BLaER1 (cell line): Measurements from ENCODE around the gene NIT1.

Experiments
- H3K27ac ChIP-seq: shearing (Covaris generic); formaldehyde crosslinking; 2 replicates; pipeline ENCODE4 v1.8.1; 2022
- H3K27me3 ChIP-seq: shearing (Covaris generic); formaldehyde crosslinking; 2 replicates; pipeline ENCODE4 v1.8.1; 2022
- H3K36me3 ChIP-seq: shearing (Covaris generic); formaldehyde crosslinking; 2 replicates; pipeline ENCODE4 v1.8.1; 2022
- H3K4me1 ChIP-seq: shearing (Covaris generic); formaldehyde crosslinking; 2 replicates; pipeline ENCODE4 v1.8.1; 2022
- H3K4me2 ChIP-seq: shearing (Covaris generic); formaldehyde crosslinking; 2 replicates; pipeline ENCODE4 v1.8.1; 2022
- H3K4me3 ChIP-seq: shearing (Covaris generic); formaldehyde crosslinking; 2 replicates; pipeline ENCODE4 v1.8.1; 2022
- H3K9ac ChIP-seq: shearing (Covaris generic); formaldehyde crosslinking; 2 replicates; pipeline ENCODE4 v1.8.1; 2022
- H3K9me3 ChIP-seq: shearing (Covaris generic); formaldehyde crosslinking; 2 replicates; pipeline ENCODE4 v1.8.1; 2022
- H4K20me1 ChIP-seq: shearing (Covaris generic); formaldehyde crosslinking; 2 replicates; pipeline ENCODE4 v1.8.1; 2022
- Cebpa-rat ChIP-seq: shearing (Covaris generic); IDR thresholded peaks from 2 replicates; pipeline ENCODE4 v1.8.1; 2022

NIT1 gene

GRCh38 chr1:161117759-161118581 lies at the start of gene NIT1, which contains the start of gene PFDN2:
Gene NIT1 (plus strand): TSS chr1:161118105. CDS start chr1:161118177, 72 bp downstream.
Gene PFDN2 (minus strand): TSS chr1:161118037. CDS start chr1:161118026, 11 bp downstream.
- TF ChIP-seq Cebpa-rat, result no peak
- peak within 1 kb of the TSS; percentile 90 for H3K27ac ChIP-seq
- H3K4me2 ChIP-seq, result peak within 1 kb of the TSS; percentile 96
- peaks cover 65% of the 10 kb centered on the region for H3K36me3 ChIP-seq
- peak within 1 kb of the TSS; percentile 93 for H3K9ac ChIP-seq
- peaks cover 62% of the 10 kb centered on the region for H3K4me1 ChIP-seq
- no peaks in the 10 kb centered on the region for H3K9me3 ChIP-seq
- peaks cover 41% of the 10 kb centered on the region for H4K20me1 ChIP-seq
- no peaks in the 10 kb centered on the region for H3K27me3 ChIP-seq
- peak within 1 kb of the TSS; percentile 94 for H3K4me3 ChIP-seq

GRCh38 chr1:161068306-161069234 lies 49.3 kb upstream of the NIT1 start:
- no peaks in the 10 kb centered on the region for H3K27me3 ChIP-seq
- H3K4me2 ChIP-seq, result peak overlapping the region; percentile 100
- no peak for TF ChIP-seq Cebpa-rat
- H3K9ac ChIP-seq, result peak overlapping the region; percentile 92
- H3K9me3 ChIP-seq, result no peaks in the 10 kb centered on the region
- H3K4me3 ChIP-seq, result peak overlapping the region; percentile 81
- H3K36me3 ChIP-seq, result peaks cover 24% of the 10 kb centered on the region
- H3K27ac ChIP-seq, result peak overlapping the region; percentile 96
- peaks cover 38% of the 10 kb centered on the region for H4K20me1 ChIP-seq
- H3K4me1 ChIP-seq, result peaks cover 61% of the 10 kb centered on the region

GRCh38 chr1:161069241-161069640 lies 48.7 kb upstream of the NIT1 start:
- Histone ChIP-seq H3K9ac (peak overlapping the region; percentile 92), H3K4me3 (peak overlapping the region; percentile 81), H3K27me3 (no peaks in the 10 kb centered on the region), H3K9me3 (no peaks in the 10 kb centered on the region), H3K4me2 (peak overlapping the region; percentile 100), H3K27ac (peak overlapping the region; percentile 96), H3K4me1 (peaks cover 59% of the 10 kb centered on the region), H3K36me3 (peaks cover 17% of the 10 kb centered on the region), H4K20me1 (peaks cover 31% of the 10 kb centered on the region; the same call in 1 of the 2 replicates)
- no peak for TF ChIP-seq Cebpa-rat

- TF ChIP-seq Cebpa-rat, result no peak
- peak within 1 kb of the TSS; percentile 81 for H3K4me3 ChIP-seq
- peak within 1 kb of the TSS; percentile 96 for H3K27ac ChIP-seq
- H3K9ac ChIP-seq, result peak within 1 kb of the TSS; percentile 92
- no peaks in the 10 kb centered on the region for H3K27me3 ChIP-seq
- H3K36me3 ChIP-seq, result peaks cover 14% of the 10 kb centered on the region
- no peaks in the 10 kb centered on the region for H3K9me3 ChIP-seq
- H3K4me2 ChIP-seq, result peak within 1 kb of the TSS; percentile 100
- H3K4me1 ChIP-seq, result peaks cover 54% of the 10 kb centered on the region
- H4K20me1 ChIP-seq, result peaks cover 27% of the 10 kb centered on the region; the same call in 1 of the 2 replicates
Measured at GRCh38 chr1:161069731-161070270, 48.1 kb upstream of the NIT1 start, which contains the start of gene ARHGAP30. Gene ARHGAP30 (minus strand): TSS chr1:161069891. CDS start chr1:161069624, 267 bp downstream.

GRCh38 chr1:161070761-161071160 lies 47.1 kb upstream of the NIT1 start:
- no peaks in the 10 kb centered on the region for H3K27me3 ChIP-seq
- peak overlapping the region; percentile 96 for H3K27ac ChIP-seq
- H3K4me3 ChIP-seq, result no peak overlapping the region
- peaks cover 14% of the 10 kb centered on the region for H3K36me3 ChIP-seq
- peaks cover 20% of the 10 kb centered on the region; the same call in 1 of the 2 replicates for H4K20me1 ChIP-seq
- no peak overlapping the region for H3K9ac ChIP-seq
- H3K4me2 ChIP-seq, result peak overlapping the region; percentile 100
- H3K4me1 ChIP-seq, result peaks cover 48% of the 10 kb centered on the region
- no peak for TF ChIP-seq Cebpa-rat
- no peaks in the 10 kb centered on the region for H3K9me3 ChIP-seq

- no peaks in the 10 kb centered on the region for H3K9me3 ChIP-seq
- H3K27me3 ChIP-seq, result no peaks in the 10 kb centered on the region
- H3K9ac ChIP-seq, result no peak overlapping the region
- H3K27ac ChIP-seq, result no peak overlapping the region
- peak overlapping the region; percentile 100; the same call in 1 of the 2 replicates for H3K4me2 ChIP-seq
- peaks cover 37% of the 10 kb centered on the region for H3K4me1 ChIP-seq
- no peak overlapping the region for H3K4me3 ChIP-seq
- H3K36me3 ChIP-seq, result peaks cover 3% of the 10 kb centered on the region
- TF ChIP-seq Cebpa-rat, result no peak
- peaks cover 12% of the 10 kb centered on the region; the same call in 1 of the 2 replicates for H4K20me1 ChIP-seq
Measured at GRCh38 chr1:161071886-161072371, 46.0 kb upstream of the NIT1 start.

GRCh38 chr1:161072751-161073449 lies 45.0 kb upstream of the NIT1 start:
- Histone ChIP-seq H3K27me3 (no peaks in the 10 kb centered on the region), H3K4me3 (no peak overlapping the region), H3K9ac (no peak overlapping the region), H3K27ac (0 out of 2 replicates have a peak overlapping the region, but pooled peaks have one; percentile 22), H3K4me1 (peaks cover 27% of the 10 kb centered on the region), H4K20me1 (peaks cover 2% of the 10 kb centered on the region; the same call in 1 of the 2 replicates), H3K4me2 (no peak overlapping the region), H3K36me3 (no peaks in the 10 kb centered on the region), H3K9me3 (no peaks in the 10 kb centered on the region)
- TF ChIP-seq Cebpa-rat, result no peak

- Histone ChIP-seq H3K4me1 (peaks cover 24% of the 10 kb centered on the region), H3K9me3 (no peaks in the 10 kb centered on the region), H3K27ac (0 out of 2 replicates have a peak overlapping the region, but pooled peaks have one; percentile 22), H4K20me1 (no peaks in the 10 kb centered on the region), H3K4me3 (no peak overlapping the region), H3K27me3 (no peaks in the 10 kb centered on the region), H3K36me3 (no peaks in the 10 kb centered on the region), H3K4me2 (no peak overlapping the region), H3K9ac (no peak overlapping the region)
- no peak for TF ChIP-seq Cebpa-rat
Measured at GRCh38 chr1:161073474-161074121, 44.3 kb upstream of the NIT1 start.
